Mesodermal cell (in vitro differentiated cells): ENCODE data around the gene PARVA.

Source experiments
- H3K27ac ChIP-seq: 2 replicates; pipeline ENCODE4 v1.7.0; 2013; ENCODE audit warnings: mild to moderate bottlenecking, low read depth, low read length, moderate library complexity; ENCODE audit not compliant: severe bottlenecking
- H3K36me3 ChIP-seq: 2 replicates; pipeline ENCODE4 v1.7.1; 2013; ENCODE audit warnings: mild to moderate bottlenecking, low read length, moderate library complexity; ENCODE audit not compliant: control insufficient read depth, insufficient read depth
- H3K4me1 ChIP-seq: one replicate; pipeline ENCODE4 v1.7.1; 2013; ENCODE audit warnings: mild to moderate bottlenecking, low read length; ENCODE audit not compliant: insufficient read depth, control insufficient read depth, poor library complexity, severe bottlenecking
- H3K4me3 ChIP-seq: 2 replicates; pipeline ENCODE4 v1.7.0; 2013; ENCODE audit warnings: low read length, control low read depth, mild to moderate bottlenecking; ENCODE audit not compliant: insufficient read depth, poor library complexity, severe bottlenecking; ENCODE audit errors: extremely low read depth
- H3K9me3 ChIP-seq: 2 replicates; pipeline ENCODE4 v1.7.1; 2013; ENCODE audit warnings: mild to moderate bottlenecking, low read length, moderate library complexity; ENCODE audit not compliant: control insufficient read depth
- WGBS, 2 experiments: methylation state at CpG; one replicate each; pipeline ENCODE4 v1.1.5; 2013; ENCODE audit warnings: missing lambda C conversion rate in 2 of 2; ENCODE audit not compliant: insufficient coverage in 2 of 2; 5-methylcytosine and 5-hydroxymethylcytosine counted together

PARVA gene

DNA sequence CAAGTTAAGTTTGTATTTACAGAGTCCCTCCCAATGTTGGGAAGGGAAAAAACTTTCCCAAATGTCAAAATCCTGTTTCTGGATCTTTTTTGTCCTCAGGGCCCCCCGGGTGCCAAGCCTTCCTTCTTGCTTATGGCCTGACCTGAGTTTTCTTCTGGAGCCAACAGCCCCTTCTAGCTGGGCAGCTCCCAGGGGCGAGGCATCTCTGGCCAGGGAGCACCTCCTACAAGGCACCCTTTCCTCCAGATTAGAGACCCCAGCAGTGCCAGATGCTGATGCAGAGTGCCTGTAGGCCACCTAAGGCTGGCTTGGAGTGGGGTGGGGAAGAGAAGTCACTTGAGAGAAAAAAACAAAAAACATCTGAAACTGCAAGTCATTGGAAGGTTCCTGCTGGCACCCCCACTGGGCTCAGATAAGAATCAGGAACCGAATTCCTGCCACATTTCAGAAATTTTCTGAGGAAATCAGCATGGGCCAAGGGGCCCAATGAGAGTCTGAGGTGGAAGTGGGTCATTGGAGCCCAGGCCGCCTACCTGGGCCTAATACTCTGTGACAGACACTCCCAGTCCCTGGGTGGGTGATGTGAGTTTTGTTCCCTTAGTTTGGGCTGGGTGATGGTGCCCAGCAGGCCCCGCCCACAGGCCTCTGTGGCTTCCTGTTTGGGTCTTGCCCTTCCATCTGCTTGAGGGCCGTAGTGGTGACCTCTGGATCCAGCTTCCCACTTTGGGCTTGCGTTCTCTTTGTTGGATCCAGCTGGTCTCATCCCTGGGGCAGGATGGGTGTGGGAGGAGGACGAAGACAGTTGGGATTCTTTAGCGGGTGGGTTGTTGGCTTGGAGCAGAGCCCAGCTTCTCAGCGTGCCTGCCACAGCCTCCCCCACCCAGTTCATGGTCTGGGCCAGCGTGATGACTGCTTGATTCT lies 40.6 kb downstream of the PARVA start:
- WGBS, 2 experiments, result 67 to 80% methylated on average over 5 of the region's 11 CpGs
- peak overlapping the region; percentile 76 for H3K27ac ChIP-seq
- peaks cover 3% of the 10 kb centered on the region for H3K36me3 ChIP-seq
- H3K9me3 ChIP-seq, result no peaks in the 10 kb centered on the region
- no peak overlapping the region for H3K4me3 ChIP-seq
- H3K4me1 ChIP-seq, result peaks cover 50% of the 10 kb centered on the region

- WGBS, 2 experiments, result 96 to 100% methylated on average over 2 of the region's 3 CpGs
- Histone ChIP-seq H3K27ac (no peak overlapping the region), H3K9me3 (no peaks in the 10 kb centered on the region), H3K4me1 (peaks cover 30% of the 10 kb centered on the region), H3K4me3 (no peak overlapping the region), H3K36me3 (peaks cover 4% of the 10 kb centered on the region)
Measured at GRCh38 chr11:12420040-12420439, 42.7 kb downstream of the PARVA start.

- H3K36me3 ChIP-seq, result peaks cover 10% of the 10 kb centered on the region
- peaks cover 25% of the 10 kb centered on the region for H3K4me1 ChIP-seq
- H3K9me3 ChIP-seq, result no peaks in the 10 kb centered on the region
- no peak overlapping the region for H3K27ac ChIP-seq
- WGBS, 2 experiments, result 88 to 100% methylated on average over 3 to 4 of the region's 6 CpGs
- H3K4me3 ChIP-seq, result no peak overlapping the region
Measured at GRCh38 chr11:12420706-12421105, 43.3 kb downstream of the PARVA start.

- Histone ChIP-seq H3K36me3 (peaks cover 10% of the 10 kb centered on the region), H3K9me3 (no peaks in the 10 kb centered on the region), H3K4me1 (peaks cover 18% of the 10 kb centered on the region), H3K27ac (no peak overlapping the region), H3K4me3 (no peak overlapping the region)
- 100% methylated on average over 1 of the region's 1 CpG; no CpG with 5 or more reads in 1 of the 2 experiments for WGBS, 2 experiments
Measured at GRCh38 chr11:12421386-12421785, 44.0 kb downstream of the PARVA start.

DNA sequence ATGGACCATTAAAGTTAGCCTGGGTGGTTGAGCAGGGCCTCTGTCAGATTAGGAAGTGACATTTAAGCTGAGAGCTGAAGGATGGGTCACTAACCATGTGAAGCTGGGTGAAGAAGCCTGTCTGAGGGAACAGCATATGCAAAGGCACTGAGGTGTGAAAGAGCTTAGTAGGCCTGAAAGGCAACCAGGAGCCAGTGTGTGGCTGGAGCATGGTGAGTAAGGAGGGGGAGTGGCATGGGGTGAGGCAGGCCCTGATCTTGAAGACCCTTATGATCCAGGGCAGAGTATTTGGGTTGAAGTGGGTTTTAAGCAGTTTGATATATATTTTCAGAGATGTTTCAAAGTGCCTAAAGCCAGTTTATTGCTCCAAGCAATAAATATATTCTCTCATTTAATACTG lies 48.8 kb downstream of the PARVA start:
- no peaks in the 10 kb centered on the region for H3K9me3 ChIP-seq
- H3K27ac ChIP-seq, result no peak overlapping the region
- peaks cover 14% of the 10 kb centered on the region for H3K36me3 ChIP-seq
- no peak overlapping the region for H3K4me3 ChIP-seq
- H3K4me1 ChIP-seq, result peaks cover 13% of the 10 kb centered on the region

- Histone ChIP-seq H3K9me3 (no peaks in the 10 kb centered on the region), H3K36me3 (peaks cover 18% of the 10 kb centered on the region), H3K27ac (no peak overlapping the region), H3K4me3 (no peak overlapping the region), H3K4me1 (peaks cover 31% of the 10 kb centered on the region)
- WGBS, 2 experiments, result no CpG with 5 or more reads among the region's 3 CpGs
Measured at GRCh38 chr11:12429155-12429554, 51.8 kb downstream of the PARVA start.

DNA sequence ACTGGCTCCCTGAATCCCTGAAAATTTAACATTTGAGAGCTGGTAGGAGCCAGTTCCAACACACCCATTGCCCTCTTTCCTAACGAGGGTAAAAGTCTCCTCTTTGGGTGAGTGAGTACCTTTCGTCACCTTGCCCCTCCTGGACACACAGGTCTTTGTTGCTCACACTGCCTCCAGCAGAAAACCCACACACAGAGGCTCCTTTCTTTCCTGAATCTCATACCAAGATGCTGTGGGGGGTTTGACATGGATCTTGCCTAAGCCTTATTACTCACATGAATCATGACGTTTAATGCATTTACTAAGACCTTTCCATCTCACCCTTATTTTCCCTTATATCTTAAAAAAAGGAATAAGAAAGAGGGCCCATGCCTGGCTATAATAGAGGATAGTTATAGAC lies 53.0 kb downstream of the PARVA start:
- Histone ChIP-seq H3K36me3 (peaks cover 14% of the 10 kb centered on the region), H3K9me3 (no peaks in the 10 kb centered on the region), H3K4me3 (no peak overlapping the region), H3K27ac (peak overlapping the region; percentile 63), H3K4me1 (peaks cover 40% of the 10 kb centered on the region)
- WGBS, 2 experiments, result 100% methylated on average over 1 of the region's 3 CpGs; no CpG with 5 or more reads in 1 of the 2 experiments

- peaks cover 40% of the 10 kb centered on the region for H3K4me1 ChIP-seq
- 80 to 85% methylated on average over 3 to 4 of the region's 5 CpGs for WGBS, 2 experiments
- no peak overlapping the region for H3K4me3 ChIP-seq
- peaks cover 14% of the 10 kb centered on the region for H3K36me3 ChIP-seq
- H3K9me3 ChIP-seq, result no peaks in the 10 kb centered on the region
- H3K27ac ChIP-seq, result peak overlapping the region; percentile 63
Measured at GRCh38 chr11:12430954-12431595, 53.7 kb downstream of the PARVA start.

DNA sequence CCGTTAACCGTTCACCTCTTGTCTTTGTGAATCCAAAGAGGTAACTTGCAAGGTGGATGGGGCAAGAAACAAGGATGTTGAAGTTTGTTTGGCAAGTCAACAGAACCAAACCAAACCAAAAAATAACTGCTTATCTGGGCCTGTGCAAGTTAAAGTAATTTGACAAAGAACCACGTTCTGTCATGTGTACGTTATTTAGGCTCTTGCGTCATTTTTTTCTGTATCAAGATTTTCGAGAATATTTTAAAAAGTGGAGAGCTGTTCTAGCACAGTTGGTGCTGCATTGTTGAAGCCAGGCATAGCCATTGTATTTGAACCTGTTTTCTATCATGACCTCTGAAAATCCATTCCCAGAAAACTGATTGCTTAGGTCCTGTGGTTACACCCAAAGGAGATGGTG lies 55.1 kb downstream of the PARVA start:
- H3K4me3 ChIP-seq, result no peak overlapping the region
- WGBS, 2 experiments, result 94 to 99% methylated on average over 5 to 6 of the region's 6 CpGs
- H3K4me1 ChIP-seq, result peaks cover 40% of the 10 kb centered on the region
- H3K27ac ChIP-seq, result no peak overlapping the region
- no peaks in the 10 kb centered on the region for H3K9me3 ChIP-seq
- H3K36me3 ChIP-seq, result peaks cover 21% of the 10 kb centered on the region

DNA sequence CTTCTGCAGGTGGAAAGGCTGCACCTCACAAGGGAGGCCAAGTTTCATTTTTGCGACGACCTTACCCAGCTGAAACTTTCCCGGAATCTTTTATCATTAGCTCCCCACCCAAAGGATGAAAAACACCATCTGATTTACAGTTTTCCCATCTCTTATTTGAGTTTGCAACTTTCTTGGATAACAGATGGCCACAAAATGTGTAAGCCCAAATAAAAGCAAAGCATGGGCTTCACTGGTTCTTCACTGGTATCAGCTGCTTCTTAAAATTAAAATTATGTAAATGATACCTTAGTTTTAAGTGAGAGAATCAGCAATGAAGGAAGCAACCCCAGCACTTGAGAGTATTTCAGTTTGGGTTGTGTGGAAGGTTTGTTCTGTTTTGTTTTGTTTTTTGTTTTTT lies 55.8 kb downstream of the PARVA start:
- Histone ChIP-seq H3K4me3 (no peak overlapping the region), H3K27ac (no peak overlapping the region), H3K4me1 (peaks cover 40% of the 10 kb centered on the region), H3K36me3 (peaks cover 24% of the 10 kb centered on the region), H3K9me3 (no peaks in the 10 kb centered on the region)
- WGBS, 2 experiments, result 93 to 97% methylated on average over 3 of the region's 3 CpGs
